HepG2 (cell line): ENCODE measurements around the gene AK2. TPM values are rescaled to one million over a fixed set of nuclear protein-coding genes. Genes with fewer than 3 reads are reported as not detected.

Experiments
- ATAC-seq: fragments of 200-7000 bp; cut with Tn5 transposase; 3 replicates; pipeline ENCODE4 v1.9.1; 2020; ENCODE audit warnings: mild to moderate bottlenecking, moderate library complexity
- BruUV-seq: library from RNA; stranded (reverse); fragments of 400-500 nt; replicated peaks from 2 replicates; lab custom pipeline; 2021; lab: Mats Ljungman, UMichigan
- CTCF ChIA-PET: fragments of 300-600 bp; formaldehyde crosslinking; extraction: SDS; loops from one replicate; lab custom pipeline; 2021; ENCODE audit warnings: low total read pairs, inconsistent platforms, low intra/inter-chr PET ratio; lab: Yijun Ruan, JAX
- POLR2A ChIA-PET: fragments of 350-600 bp; sonication (Branson Sonifier 250); formaldehyde crosslinking; loops from one replicate; lab custom pipeline; 2020; ENCODE audit warnings: antibody characterized with exemption, inconsistent platforms; lab: Yijun Ruan, JAX
- DNase-seq: peaks from one replicate; pipeline ENCODE4 v3.0.0-alpha.2; 2015; ENCODE audit warnings: low spot score
- FAIRE-seq: peaks from 3 replicates; lab custom pipeline; 2011; peaks lifted over from hg19 to GRCh38; lab: Jason Lieb, UNC
- H2AFZ ChIP-seq: one replicate; pipeline ENCODE4 v1.6.1; 2011; ENCODE audit warnings: low read length, inconsistent platforms
- H3K27ac ChIP-seq: fragments of 300-600 bp; 3 replicates; pipeline ENCODE4 v1.8.0; 2011; ENCODE audit warnings: mixed run types, mild to moderate bottlenecking, mixed read lengths, low read length, inconsistent platforms; ENCODE audit not compliant: insufficient read depth; ENCODE audit errors: extremely low read length
- H3K27me3 ChIP-seq, 2 experiments: fragments of 200-600 bp in 1 of 2; 2 replicates in 1 of 2; 3 replicates in 1 of 2; pipeline versions ENCODE4 v1.6.0 to v1.8.0; 2011; ENCODE audit warnings: low read length in 2 of 2, mild to moderate bottlenecking in 2 of 2, moderate library complexity in 2 of 2, inconsistent platforms in 1 of 2; ENCODE audit not compliant: insufficient read depth in 2 of 2, control insufficient read depth in 1 of 2
- H3K36me3 ChIP-seq, 2 experiments: fragments of 200-600 bp in 1 of 2; replicated peaks in 1 of 2; 2 replicates in 1 of 2; 3 replicates in 1 of 2; pipeline versions ENCODE4 v1.5.1 to v1.8.0; 2011; ENCODE audit warnings: low read length in 2 of 2, inconsistent platforms in 1 of 2; ENCODE audit not compliant: insufficient read depth in 2 of 2, control insufficient read depth in 1 of 2
- H3K4me1 ChIP-seq: 2 replicates; pipeline ENCODE4 v1.5.1; 2012; ENCODE audit warnings: low read length, inconsistent platforms; ENCODE audit not compliant: insufficient read depth
- H3K4me2 ChIP-seq: 2 replicates; pipeline ENCODE4 v1.6.0; 2011; ENCODE audit warnings: low read depth, low read length, inconsistent platforms
- H3K4me3 ChIP-seq, 3 experiments: fragments of 200-600 bp in 1 of 3; sonication (generic), shearing (Covaris generic) in 1 of 3; replicated peaks in 1 of 3; 2 replicates each; pipeline ENCODE4 v1.5.1; 2011 to 2016; ENCODE audit warnings: low read length in 3 of 3, inconsistent platforms in 2 of 3, low read depth in 2 of 3, mild to moderate bottlenecking in 2 of 3, control low read depth in 1 of 3, mixed read lengths in 1 of 3; ENCODE audit not compliant: insufficient read depth in 1 of 3
- H3K79me2 ChIP-seq: one replicate; pipeline ENCODE4 v1.6.1; 2011; ENCODE audit warnings: low read length, inconsistent platforms; ENCODE audit not compliant: insufficient read depth
- H3K9ac ChIP-seq: 2 replicates; pipeline ENCODE4 v1.6.0; 2011; ENCODE audit warnings: mild to moderate bottlenecking, low read depth, low read length, inconsistent platforms; ENCODE audit not compliant: insufficient read depth
- H3K9me3 ChIP-seq: 2 replicates; pipeline ENCODE4 v1.5.1; 2012; ENCODE audit warnings: mild to moderate bottlenecking, low read length
- H4K20me1 ChIP-seq: 2 replicates; pipeline ENCODE4 v1.6.0; 2011; ENCODE audit warnings: inconsistent platforms, mild to moderate bottlenecking, low read length, moderate library complexity; ENCODE audit not compliant: insufficient read depth
- ATF1 ChIP-seq: IDR thresholded peaks from 2 replicates; pipeline ENCODE4 v1.6.1; 2016; ENCODE audit warnings: mild to moderate bottlenecking, control low read depth
- CEBPG ChIP-seq: IDR thresholded peaks from 2 replicates; pipeline ENCODE4 v1.6.1; 2016
- EHMT2 ChIP-seq: fragments of 200-600 bp; sonication (generic); IDR thresholded peaks from 2 replicates; pipeline ENCODE4 v1.7.0; 2017; ENCODE audit warnings: antibody characterized with exemption, low read depth, low read length, borderline replicate concordance
- MATR3 ChIP-seq: sonication (generic); formaldehyde crosslinking; IDR thresholded peaks from 2 replicates; pipeline ENCODE4 v1.4.0; 2020; ENCODE audit warnings: missing genetic modification reagents
- MEIS1 ChIP-seq: sonication (generic); formaldehyde crosslinking; IDR thresholded peaks from 2 replicates; pipeline ENCODE4 v1.9.0; 2021; ENCODE audit warnings: mild to moderate bottlenecking, missing genetic modification reagents, moderate library complexity, borderline replicate concordance
- MTF1 ChIP-seq: sonication (generic); formaldehyde crosslinking; IDR thresholded peaks from 2 replicates; pipeline ENCODE4 v1.5.0; 2020; ENCODE audit warnings: missing genetic modification reagents
- RORA ChIP-seq: sonication (generic); formaldehyde crosslinking; IDR thresholded peaks from 2 replicates; pipeline ENCODE4 v1.5.0; 2020; ENCODE audit warnings: mild to moderate bottlenecking, missing genetic modification reagents, moderate library complexity
- ZBTB42 ChIP-seq: sonication (generic); formaldehyde crosslinking; IDR thresholded peaks from 2 replicates; pipeline ENCODE4 v1.5.0; 2020; ENCODE audit warnings: mild to moderate bottlenecking, missing genetic modification reagents
- ZFP37 ChIP-seq: sonication (generic); formaldehyde crosslinking; IDR thresholded peaks from 2 replicates; pipeline ENCODE4 v1.4.0; 2020; ENCODE audit warnings: missing genetic modification reagents, borderline replicate concordance
- ZNF143 ChIP-seq: sonication (generic); formaldehyde crosslinking; IDR thresholded peaks from 2 replicates; pipeline ENCODE4 v1.4.0; 2020; ENCODE audit warnings: missing genetic modification reagents
- ZNF234 ChIP-seq: sonication (generic); formaldehyde crosslinking; conservative IDR thresholded peaks from 2 replicates; pipeline ENCODE4 v1.5.1; 2020; ENCODE audit warnings: mild to moderate bottlenecking, missing genetic modification reagents
- ZNF235 ChIP-seq: sonication (generic); formaldehyde crosslinking; IDR thresholded peaks from 2 replicates; pipeline ENCODE4 v1.8.1; 2023; ENCODE audit warnings: mild to moderate bottlenecking, missing genetic modification reagents, borderline replicate concordance
- ZNF501 ChIP-seq: sonication (generic); formaldehyde crosslinking; IDR thresholded peaks from 2 replicates; pipeline ENCODE4 v1.5.1; 2020; ENCODE audit warnings: mild to moderate bottlenecking, moderate library complexity, missing genetic modification reagents
- ZNF557 ChIP-seq: sonication (generic); formaldehyde crosslinking; IDR thresholded peaks from 2 replicates; pipeline ENCODE4 v1.4.0; 2020; ENCODE audit warnings: missing genetic modification reagents
- ZNF598 ChIP-seq: sonication (generic); formaldehyde crosslinking; IDR thresholded peaks from 2 replicates; pipeline ENCODE4 v1.5.1; 2020; ENCODE audit warnings: mild to moderate bottlenecking, missing genetic modification reagents, borderline replicate concordance
- ZNF616 ChIP-seq: sonication (generic); formaldehyde crosslinking; IDR thresholded peaks from 2 replicates; pipeline ENCODE4 v1.5.0; 2020; ENCODE audit warnings: low read depth, mild to moderate bottlenecking, missing genetic modification reagents
- ZNF891 ChIP-seq: sonication (generic); formaldehyde crosslinking; IDR thresholded peaks from 2 replicates; pipeline ENCODE4 v1.5.0; 2020; ENCODE audit warnings: mild to moderate bottlenecking, missing genetic modification reagents
- WGBS: methylation state at CpG from one replicate; pipeline ENCODE4 v1.1.6; 2017; ENCODE audit warnings: low lambda C conversion rate; 5-methylcytosine and 5-hydroxymethylcytosine counted together
- in situ Hi-C: cut with HindIII; loops from 2 replicates; pipeline ENCODE4 v1.10.0; 2017; ENCODE audit warnings: low pct_unique_long_range_greater_than_20kb; ENCODE audit not compliant: extremely low pct_ligation_motif_present
- intact Hi-C: fragments of 100-400 bp; cut with micrococcal nuclease; formaldehyde crosslinking; loops from one replicate; pipeline ENCODE4 v1.10.0; 2022; ENCODE audit not compliant: unreplicated experiment
- polyA plus RNA-seq, 8 experiments: library from polyadenylated mRNA; depleted of rRNA in 3 of 8; stranded (reverse) in 7 of 8; unstranded in 1 of 8; fragments of >200 nt; fragmentation: Illumina TruSeq in 4 of 8; extraction: Trizol in 4 of 8; gene quantifications; 2 replicates each; pipeline versions ENCODE4 v1.2.1 to v1.2.3, GENCODE V29; 2011 to 2016; ENCODE audit warnings: low read depth in 4 of 8, missing spikeins in 1 of 8, mixed read lengths in 1 of 8; ENCODE audit not compliant: insufficient read depth in 1 of 8
- total RNA-seq, 5 experiments: library from RNA; depleted of rRNA; stranded (reverse); fragments of >200 nt; fragmentation: Illumina TruSeq; extraction: Trizol; gene quantifications; 2 replicates each; pipeline ENCODE4 v1.2.3, GENCODE V29; 2016; ENCODE audit warnings: low read depth in 1 of 5
- TF ChIP-seq, protein P1 (sequence below): sonication (generic); formaldehyde crosslinking; IDR thresholded peaks from 2 replicates; pipeline ENCODE4 v1.5.0; 2020; ENCODE audit warnings: missing genetic modification reagents

The AK2 gene
- total and polyA plus RNA-seq, 2 of the 13 experiments (the other 11 are each of a cell fraction or from before 2014, with no cell fraction given), result 170 to 188 TPM

DNA sequence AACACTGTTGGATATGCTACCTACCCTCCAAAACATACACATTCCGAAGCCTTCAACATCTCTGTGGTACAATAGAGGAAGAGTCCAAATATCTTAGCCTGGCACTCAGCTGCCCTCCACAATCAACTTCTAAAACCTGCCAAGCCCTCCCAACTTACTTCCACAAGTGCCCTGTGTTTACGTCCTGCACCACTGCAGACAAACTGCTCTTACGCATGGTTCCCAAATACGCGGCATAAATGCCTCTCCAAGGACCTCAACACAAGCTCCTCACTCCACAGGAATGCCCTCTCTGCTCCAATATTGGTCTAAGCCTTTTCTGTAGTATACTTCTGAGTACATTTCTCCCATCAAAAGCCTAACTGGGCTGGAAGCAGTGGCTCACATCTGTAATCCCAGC lies 6.8 kb downstream of the AK2 start:
- intact Hi-C loops (no loop called here), in situ Hi-C loops (no loop called here)
- H3K79me2 ChIP-seq, result peaks cover 89% of the 10 kb centered on the region
- H3K4me2 ChIP-seq, result no peak overlapping the region
- no peak overlapping the region for H2AFZ ChIP-seq
- no TSS peak for BruUV-seq
- no peak for TF ChIP-seq MTF1 (CRISPR knock-in tag)
- TF ChIP-seq, protein P1, sequence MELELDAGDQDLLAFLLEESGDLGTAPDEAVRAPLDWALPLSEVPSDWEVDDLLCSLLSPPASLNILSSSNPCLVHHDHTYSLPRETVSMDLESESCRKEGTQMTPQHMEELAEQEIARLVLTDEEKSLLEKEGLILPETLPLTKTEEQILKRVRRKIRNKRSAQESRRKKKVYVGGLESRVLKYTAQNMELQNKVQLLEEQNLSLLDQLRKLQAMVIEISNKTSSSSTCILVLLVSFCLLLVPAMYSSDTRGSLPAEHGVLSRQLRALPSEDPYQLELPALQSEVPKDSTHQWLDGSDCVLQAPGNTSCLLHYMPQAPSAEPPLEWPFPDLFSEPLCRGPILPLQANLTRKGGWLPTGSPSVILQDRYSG (CRISPR knock-in tag), result no peak
- no peak for TF ChIP-seq ZNF891
- no peak for TF ChIP-seq MATR3
- no peak for TF ChIP-seq ATF1 (CRISPR knock-in tag)
- TF ChIP-seq ZNF598 (CRISPR knock-in tag), result no peak
- no peak for TF ChIP-seq ZNF235 (CRISPR knock-in tag)
- TF ChIP-seq ZNF501 (CRISPR knock-in tag), result no peak
- TF ChIP-seq EHMT2, result no peak
- no peak for TF ChIP-seq ZBTB42 (CRISPR knock-in tag)
- no peak for TF ChIP-seq ZNF557 (CRISPR knock-in tag)
- TF ChIP-seq ZFP37 (CRISPR knock-in tag), result no peak
- no peak for TF ChIP-seq CEBPG (CRISPR knock-in tag)
- no peak for TF ChIP-seq MEIS1 (CRISPR knock-in tag)
- no peak for TF ChIP-seq ZNF143 (CRISPR knock-in tag)
- TF ChIP-seq ZNF616 (CRISPR knock-in tag), result no peak
- no peak for TF ChIP-seq RORA
- no peak for TF ChIP-seq ZNF234
- ChIA-PET POLR2A (no interaction called here), CTCF (no interaction called here)
- H3K9ac ChIP-seq, result no peak overlapping the region
- H3K9me3 ChIP-seq, result no peaks in the 10 kb centered on the region
- peaks cover 31% of the 10 kb centered on the region; the same call in 1 of the 2 replicates for H4K20me1 ChIP-seq
- H3K36me3 ChIP-seq, result peaks cover 6 to 54% of the 10 kb centered on the region in 2 experiments
- DNase-seq (no peak), ATAC-seq (no peak), FAIRE-seq (no peak)
- H3K4me1 ChIP-seq, result peaks cover 72% of the 10 kb centered on the region
- H3K4me3 ChIP-seq, result no peak overlapping the region
- no peak overlapping the region for H3K27ac ChIP-seq
- no peaks in the 10 kb centered on the region for H3K27me3 ChIP-seq
- 97% methylated on average over 5 of the region's 5 CpGs for WGBS
